ENCODE data around the gene CAB39. TPM values are rescaled to one million over a fixed set of nuclear protein-coding genes. Genes with fewer than 3 reads are reported as not detected.

CAB39 gene
- total RNA-seq, 1 experiment from 2014 or later: 28.6 TPM

DNA sequence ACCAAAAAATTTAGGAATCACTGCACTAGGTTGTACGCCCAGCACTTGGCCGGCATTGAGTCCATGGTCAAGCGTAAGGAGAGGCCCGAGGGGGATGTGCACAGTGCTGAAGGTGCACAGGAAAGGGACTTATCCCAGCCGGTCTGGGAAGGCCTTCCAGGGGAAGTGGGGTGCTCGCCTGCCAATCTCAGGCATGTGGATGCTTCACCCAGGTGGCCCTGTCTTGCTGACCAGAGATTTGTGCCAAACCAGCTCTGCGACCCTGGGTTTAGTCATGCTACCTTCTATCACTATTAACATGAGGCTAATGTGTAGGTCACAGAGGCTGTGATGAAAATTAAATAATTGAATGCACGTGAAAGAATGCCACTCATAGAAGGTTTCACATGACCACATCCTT is 150.4 kb downstream of the CAB39 start:
- DNase-seq (ENCODE audit: low spot score): no peak

GRCh38 chr2:230863442-230864121 is 150.9 kb downstream of the CAB39 start:
- DNase-seq (ENCODE audit: low spot score): no peak

DNA sequence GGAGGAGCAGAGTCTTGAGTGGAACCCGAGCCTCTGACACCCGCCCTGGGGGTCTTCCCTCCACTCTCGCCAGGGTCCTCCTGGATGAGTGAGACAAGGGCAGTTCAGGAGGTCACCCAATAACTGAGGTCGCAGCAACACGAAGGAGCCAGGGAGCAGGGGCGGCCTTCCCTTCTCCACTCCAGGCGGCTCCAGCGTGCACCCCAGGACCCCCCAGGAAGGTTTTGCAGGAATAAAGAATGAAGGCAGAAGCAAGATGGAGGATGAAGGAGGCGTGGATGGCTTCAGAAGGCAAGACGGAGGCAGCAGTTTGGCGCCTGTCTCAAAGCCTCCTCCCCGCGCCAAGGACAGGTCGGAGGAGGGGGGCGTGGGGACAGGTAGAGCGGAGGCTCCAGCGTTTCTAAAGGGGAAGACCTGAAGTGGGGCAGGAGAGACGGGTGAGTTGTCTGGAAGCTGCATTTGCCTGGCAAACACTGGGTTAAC is 151.5 kb downstream of the CAB39 start:
- DNase-seq (ENCODE audit: low spot score): no peak

- DNase-seq (ENCODE audit: low spot score): peak; percentile 61
These were observed 152.1 kb downstream of the CAB39 start, which contains the start of gene ITM2C for GRCh38 chr2:230864605-230865306. Gene ITM2C (plus strand): TSS chr2:230864942. CDS start chr2:230865026, 84 bp downstream.

GRCh38 chr2:230865307-230865765 is 152.7 kb downstream of the CAB39 start:
- no peak for DNase-seq (ENCODE audit: low spot score)

DNA sequence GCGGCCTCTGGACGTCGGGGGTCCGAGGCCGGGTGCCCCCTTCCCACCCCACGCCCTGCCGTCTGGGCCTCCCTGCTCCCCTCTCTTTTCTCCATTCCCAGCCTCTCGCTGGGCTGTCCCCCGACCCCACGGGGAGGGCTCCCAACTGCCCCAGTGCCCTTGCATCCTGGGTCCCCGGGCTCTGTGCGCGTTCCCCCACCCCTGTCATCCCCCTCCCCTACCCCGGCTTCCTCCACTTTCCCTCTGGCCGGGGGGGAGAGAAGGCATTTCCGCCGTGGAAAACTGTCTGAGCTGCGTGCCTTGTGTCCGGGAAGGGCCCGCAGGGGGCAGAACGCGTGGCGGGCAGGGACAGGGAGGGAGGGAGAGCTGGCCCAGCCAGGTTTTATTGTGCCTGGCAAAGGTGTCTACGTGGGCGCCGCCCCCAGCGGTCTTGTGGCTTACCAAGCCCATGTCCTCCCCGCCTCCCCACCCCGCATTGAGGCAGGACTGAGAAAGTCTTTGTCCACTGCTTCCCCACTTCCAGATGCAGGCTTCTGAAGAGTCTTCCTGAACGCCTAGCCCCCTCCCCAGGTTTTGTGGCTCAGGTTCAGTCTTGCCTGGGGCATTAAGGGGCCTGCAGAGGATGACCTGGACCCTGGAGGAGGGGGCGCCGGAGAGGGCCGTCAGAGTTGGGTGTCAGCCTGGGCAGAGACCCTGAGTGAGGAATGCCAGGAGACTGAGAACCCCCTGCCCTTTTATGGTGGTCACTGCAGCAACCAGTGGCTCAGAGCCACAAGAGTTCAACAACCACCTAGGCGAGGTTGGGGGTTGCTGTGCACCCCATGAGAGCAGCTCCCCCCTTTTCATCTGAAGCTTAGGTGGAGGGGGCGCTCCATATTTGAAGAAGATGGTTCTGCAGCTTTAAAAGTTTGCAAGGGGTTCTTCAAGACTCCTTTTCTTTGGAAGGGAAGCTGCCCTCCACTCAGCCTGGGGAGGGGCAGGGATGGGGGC is 153.4 kb downstream of the CAB39 start:
- peak; percentile 24 for DNase-seq (ENCODE audit: low spot score)

DNA sequence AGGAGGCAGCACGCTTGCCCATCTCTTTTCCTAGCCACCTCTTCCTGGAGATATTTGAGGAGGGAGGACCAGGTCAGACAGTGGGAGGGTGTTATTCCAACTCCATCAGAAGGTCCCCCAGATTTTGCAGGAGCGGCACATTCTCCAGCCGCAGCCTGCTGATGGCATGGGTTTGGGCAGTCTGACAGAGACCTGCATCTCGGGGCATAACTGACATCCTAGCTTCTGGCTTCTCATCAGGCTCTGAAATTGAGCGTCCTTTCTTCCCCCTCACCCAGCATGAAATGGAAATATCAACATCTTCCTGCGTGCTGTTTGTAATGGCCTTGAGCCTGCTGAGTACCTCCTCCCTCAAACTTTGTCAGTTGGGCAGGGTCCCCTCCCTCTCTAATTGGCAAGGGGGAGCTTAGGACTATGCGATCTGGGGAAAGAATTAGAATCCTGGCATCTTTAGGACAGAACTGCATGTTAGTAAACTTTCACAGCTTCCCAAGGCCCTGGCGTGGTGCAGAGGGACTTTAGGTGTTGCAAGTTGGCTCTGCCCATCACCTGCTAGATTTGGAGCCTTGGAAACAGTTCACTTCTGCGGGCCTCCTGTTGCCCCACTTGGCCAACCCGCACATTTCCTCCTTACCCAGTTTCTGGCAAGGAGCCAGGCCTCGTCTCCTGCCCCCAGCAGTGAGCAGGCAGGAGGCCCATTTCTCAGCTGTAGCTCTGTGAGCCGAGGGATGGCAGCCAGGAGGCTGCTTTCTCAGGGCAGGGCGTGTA is 154.3 kb downstream of the CAB39 start:
- DNase-seq (ENCODE audit: low spot score): no peak

DNA sequence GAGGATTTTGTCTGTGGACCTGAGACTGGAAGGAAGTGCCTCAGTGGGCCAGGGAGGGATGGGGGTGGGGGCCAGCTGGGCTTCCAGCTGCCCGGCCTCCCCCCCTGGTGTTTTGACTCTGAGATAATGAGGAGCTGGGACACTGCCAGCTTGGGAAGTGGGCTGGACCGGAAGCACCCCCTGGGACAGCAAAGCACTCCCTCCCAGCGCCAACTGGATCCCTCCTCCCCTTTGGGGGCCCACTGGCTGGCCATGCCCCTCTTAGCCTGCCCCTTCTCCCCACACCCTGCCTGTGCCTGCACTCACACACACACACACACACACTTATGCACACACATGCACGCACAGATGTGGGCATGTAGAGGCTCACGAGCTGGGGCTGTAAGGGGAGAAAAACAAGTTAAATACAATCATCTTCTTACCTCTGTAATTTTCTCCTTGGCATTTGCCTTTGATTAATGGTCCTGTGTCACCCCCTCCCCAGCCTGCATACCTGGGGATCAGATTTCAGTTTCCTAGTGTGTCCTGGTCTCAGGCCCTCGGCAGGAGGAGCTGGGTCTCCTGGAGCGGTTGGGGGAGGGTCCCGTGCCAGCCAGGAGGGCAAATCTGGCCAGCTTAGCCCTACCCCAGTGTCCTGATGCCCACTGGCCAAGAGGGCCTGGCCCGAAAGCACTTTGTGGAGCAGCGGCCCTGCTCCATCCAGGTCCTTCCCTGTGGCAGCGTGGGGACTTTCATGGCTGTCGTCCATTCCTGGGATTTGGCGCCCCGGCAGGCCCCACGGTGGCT is 155.7 kb downstream of the CAB39 start:
- no peak for DNase-seq (ENCODE audit: low spot score)

DNA sequence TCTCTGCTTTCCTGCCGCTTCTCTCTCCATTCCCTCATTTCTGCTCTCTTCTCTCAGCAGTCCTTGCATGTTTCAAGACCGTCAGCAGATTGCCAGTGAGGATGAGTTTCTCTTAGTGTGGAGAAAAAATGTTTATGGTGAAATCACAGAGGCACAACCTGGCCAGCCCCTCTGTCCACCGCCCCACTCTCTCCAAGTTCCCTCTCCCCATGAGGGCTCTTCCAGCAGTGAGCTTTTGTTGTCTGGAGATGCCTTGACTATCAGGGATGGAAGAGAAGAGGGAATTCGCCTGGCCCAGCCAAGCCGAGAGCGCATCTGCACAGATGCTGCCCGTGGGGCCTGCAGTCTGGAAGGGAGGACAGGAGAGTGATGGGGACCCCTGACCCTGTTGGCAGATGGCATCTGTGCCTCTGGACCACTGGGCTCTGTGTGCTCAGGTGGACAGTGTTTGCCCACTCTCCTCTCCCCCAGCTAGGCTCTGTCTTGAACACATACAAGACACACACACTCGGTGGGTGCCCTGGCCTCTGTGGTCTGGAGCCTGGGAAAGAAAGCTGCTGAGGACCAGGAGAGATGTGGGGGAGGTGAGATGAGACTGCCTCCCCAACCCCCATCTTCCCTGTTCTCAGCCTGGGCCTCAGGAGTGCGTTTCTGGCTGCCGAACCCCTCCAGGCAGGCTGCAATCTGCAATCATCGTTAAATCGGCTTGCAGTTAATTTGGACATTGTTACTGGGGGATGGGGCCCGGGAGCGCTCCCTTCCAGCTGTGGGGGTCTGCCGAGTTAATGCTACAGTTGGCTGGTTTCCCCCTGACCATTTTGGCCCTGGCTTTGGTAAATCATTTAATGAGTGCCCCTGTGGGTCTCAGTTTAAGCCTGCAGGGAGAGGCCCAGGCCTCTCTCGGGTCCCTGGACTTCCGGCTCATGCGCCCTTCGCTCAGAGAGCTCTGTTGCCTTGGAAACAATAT is 156.6 kb downstream of the CAB39 start:
- no peak for DNase-seq (ENCODE audit: low spot score)

DNA sequence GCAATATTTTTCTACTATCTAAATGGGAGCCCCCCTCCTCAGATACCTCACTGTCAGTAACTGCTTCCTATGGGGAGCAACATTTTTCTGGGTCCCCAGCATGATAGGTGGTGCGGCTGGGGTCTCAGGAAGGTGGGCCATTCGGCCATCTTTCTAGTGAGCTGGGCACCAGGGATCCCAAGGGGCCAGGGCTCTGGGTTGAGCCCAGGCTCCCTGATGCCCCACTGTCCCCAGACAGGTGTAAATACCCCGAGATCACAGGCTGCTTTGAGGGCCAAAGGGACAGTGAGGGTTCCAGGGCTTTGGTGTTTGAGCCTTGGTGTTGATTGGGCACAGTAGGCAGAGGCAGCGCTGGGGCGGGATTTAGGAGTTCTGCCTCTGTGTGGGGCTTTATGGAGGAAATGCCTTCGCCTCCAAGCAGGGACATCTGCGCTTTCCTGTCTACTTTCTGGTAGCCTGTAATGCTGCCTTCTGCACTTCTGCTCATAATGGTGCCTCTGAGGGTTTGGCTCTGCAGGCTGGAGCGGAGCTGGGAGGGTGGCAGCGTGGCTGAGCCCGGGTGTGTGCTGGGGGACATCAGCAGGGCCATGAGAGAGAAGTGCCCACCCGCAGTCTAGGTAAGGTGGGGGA is 157.4 kb downstream of the CAB39 start:
- no peak for DNase-seq (ENCODE audit: low spot score)

Small RNA genes lying within 50 kb of the gene (small RNA-seq; reads per million reads assigned to genes)
- gene BANF1P3: not detected
- not detected for gene RNU6-268P

Other genes starting within 250 kb of the CAB39 start
- 79.9 and 87.1 TPM in 2 replicates for gene ITM2C, start 152.1 kb downstream of the CAB39 start, total RNA-seq (2014; rRNA removed; shearing (Covaris generic))
- not detected in 2 replicates for gene GPR55, start 212.4 kb downstream of the CAB39 start, total RNA-seq (2014; rRNA removed; shearing (Covaris generic))

Data from HT-29 (cell line).